HG03565 (cell line): ENCODE measurements around the gene ZCCHC7.
"Not testable (repeated sequence)": the region's sequence is repeated elsewhere in the genome, so short reads cannot be mapped to it uniquely, and the experiment has no call there.

ENCODE experiments used
- ATAC-seq: cut with Tn5 transposase; IDR thresholded peaks from one replicate; pipeline ENCODE4 v1.9.1; 2021; ENCODE audit warnings: mild to moderate bottlenecking, moderate library complexity; ENCODE audit not compliant: unreplicated experiment

Gene ZCCHC7

GRCh38 chr9:37120843-37121335 is 515 bp downstream of the ZCCHC7 start:
- ATAC-seq = peak; percentile 2

- no peak for ATAC-seq
These were observed 1.5 kb downstream of the ZCCHC7 start for GRCh38 chr9:37121881-37122280.

- no peak for ATAC-seq
These were observed 5.9 kb downstream of the ZCCHC7 start for GRCh38 chr9:37126214-37126788.

GRCh38 chr9:37127018-37127417 is 6.6 kb downstream of the ZCCHC7 start:
- ATAC-seq = no peak

GRCh38 chr9:37128051-37128450 is 7.7 kb downstream of the ZCCHC7 start:
- no peak for ATAC-seq

GRCh38 chr9:37134166-37134565 is 13.8 kb downstream of the ZCCHC7 start:
- ATAC-seq = no peak

GRCh38 chr9:37141015-37141414 is 20.6 kb downstream of the ZCCHC7 start:
- ATAC-seq = no peak

GRCh38 chr9:37144762-37145161 is 24.4 kb downstream of the ZCCHC7 start:
- peak; percentile 38 for ATAC-seq

GRCh38 chr9:37146410-37146809 is 26.0 kb downstream of the ZCCHC7 start:
- ATAC-seq = peak; percentile 47

GRCh38 chr9:37148181-37148580 is 27.8 kb downstream of the ZCCHC7 start:
- ATAC-seq = no peak

GRCh38 chr9:37149666-37150308 is 29.4 kb downstream of the ZCCHC7 start:
- ATAC-seq = no peak

GRCh38 chr9:37150415-37150814 is 30.0 kb downstream of the ZCCHC7 start:
- ATAC-seq = no peak

GRCh38 chr9:37151812-37152211 is 31.4 kb downstream of the ZCCHC7 start:
- no peak for ATAC-seq

GRCh38 chr9:37152365-37152764 is 32.0 kb downstream of the ZCCHC7 start:
- no peak for ATAC-seq

GRCh38 chr9:37155601-37156000 is 35.2 kb downstream of the ZCCHC7 start:
- no peak for ATAC-seq

GRCh38 chr9:37156205-37156604 is 35.8 kb downstream of the ZCCHC7 start:
- ATAC-seq = no peak

GRCh38 chr9:37156781-37157356 is 36.5 kb downstream of the ZCCHC7 start:
- no peak for ATAC-seq

- no peak for ATAC-seq
These were observed 37.5 kb downstream of the ZCCHC7 start for GRCh38 chr9:37157726-37158377.

- no peak for ATAC-seq
These were observed 42.9 kb downstream of the ZCCHC7 start for GRCh38 chr9:37163299-37163698.

- not testable (repeated sequence) for ATAC-seq
These were observed 44.0 kb downstream of the ZCCHC7 start for GRCh38 chr9:37164335-37164734.

- no peak for ATAC-seq
These were observed 45.3 kb downstream of the ZCCHC7 start for GRCh38 chr9:37165644-37166043.
